Measurements from ENCODE around the gene NUCB1. TPM values are rescaled to one million over a fixed set of nuclear protein-coding genes. Genes with fewer than 3 reads are reported as not detected.
"Not testable (repeated sequence)": the region's sequence is repeated elsewhere in the genome, so short reads cannot be mapped to it uniquely, and the experiment has no call there.

NUCB1 gene
- total RNA-seq, 1 donor from 2014 or later: 248 TPM

- no peak for DNase-seq (ENCODE audit: low read depth)
- no peak for TF ChIP-seq CTCF (IDR thresholded peaks at IDR 0.05; ENCODE audit: insufficient read depth, low read length, poor library complexity, severe bottlenecking)
- Histone ChIP-seq H3K27me3 (ENCODE audit: control insufficient read depth, insufficient read depth, low read length) (no peaks in the 10 kb centered on the region), H3K4me3 (ENCODE audit: low read depth, low read length) (peak overlapping the region; percentile 43), H3K36me3 (ENCODE audit: control insufficient read depth, insufficient read depth, low read length) (peaks cover 2% of the 10 kb centered on the region)
These were observed 32.9 kb upstream of the NUCB1 start for GRCh38 chr19:48867123-48867745.

GRCh38 chr19:48867746-48868113 lies 32.4 kb upstream of the NUCB1 start:
- H3K36me3 ChIP-seq (ENCODE audit: control insufficient read depth, insufficient read depth, low read length): peaks cover 2% of the 10 kb centered on the region
- no peak for TF ChIP-seq CTCF (IDR thresholded peaks at IDR 0.05; ENCODE audit: insufficient read depth, low read length, poor library complexity, severe bottlenecking)
- DNase-seq (ENCODE audit: low read depth): no peak
- peak overlapping the region; percentile 43 for H3K4me3 ChIP-seq (ENCODE audit: low read depth, low read length)
- no peaks in the 10 kb centered on the region for H3K27me3 ChIP-seq (ENCODE audit: control insufficient read depth, insufficient read depth, low read length)

GRCh38 chr19:48868114-48868886 lies 31.8 kb upstream of the NUCB1 start, which contains the start of gene PLEKHA4:
PLEKHA4 (minus strand) TSS chr19:48868617; CDS start chr19:48867620, 997 bp downstream.
- no peak for TF ChIP-seq CTCF (IDR thresholded peaks at IDR 0.05; ENCODE audit: insufficient read depth, low read length, poor library complexity, severe bottlenecking)
- DNase-seq (ENCODE audit: low read depth): no peak
- H3K27me3 ChIP-seq (ENCODE audit: control insufficient read depth, insufficient read depth, low read length): no peaks in the 10 kb centered on the region
- peaks cover 2% of the 10 kb centered on the region for H3K36me3 ChIP-seq (ENCODE audit: control insufficient read depth, insufficient read depth, low read length)
- H3K4me3 ChIP-seq (ENCODE audit: low read depth, low read length): peak within 1 kb of the TSS; percentile 43

GRCh38 chr19:48870048-48870447 lies 30.1 kb upstream of the NUCB1 start:
- TF ChIP-seq CTCF (IDR thresholded peaks at IDR 0.05; ENCODE audit: insufficient read depth, low read length, poor library complexity, severe bottlenecking): no peak
- DNase-seq (ENCODE audit: low read depth): no peak
- peaks cover 11% of the 10 kb centered on the region for H3K36me3 ChIP-seq (ENCODE audit: control insufficient read depth, insufficient read depth, low read length)
- H3K27me3 ChIP-seq (ENCODE audit: control insufficient read depth, insufficient read depth, low read length): no peaks in the 10 kb centered on the region
- H3K4me3 ChIP-seq (ENCODE audit: low read depth, low read length): no peak overlapping the region

GRCh38 chr19:48871471-48872181 lies 28.5 kb upstream of the NUCB1 start:
- H3K36me3 ChIP-seq (ENCODE audit: control insufficient read depth, insufficient read depth, low read length): peaks cover 11% of the 10 kb centered on the region
- H3K4me3 ChIP-seq (ENCODE audit: low read depth, low read length); H3K27me3 ChIP-seq (ENCODE audit: control insufficient read depth, insufficient read depth, low read length); DNase-seq (ENCODE audit: low read depth): not testable (repeated sequence)

GRCh38 chr19:48872182-48872883 lies 27.8 kb upstream of the NUCB1 start, which contains the start of gene PPP1R15A:
PPP1R15A (plus strand) TSS chr19:48872421; CDS start chr19:48873234, 813 bp downstream.
- Histone ChIP-seq H3K36me3 (ENCODE audit: control insufficient read depth, insufficient read depth, low read length) (peaks cover 11% of the 10 kb centered on the region), H3K27me3 (ENCODE audit: control insufficient read depth, insufficient read depth, low read length) (no peaks in the 10 kb centered on the region), H3K4me3 (ENCODE audit: low read depth, low read length) (peak within 1 kb of the TSS; percentile 91)
- TF ChIP-seq CTCF (IDR thresholded peaks at IDR 0.05; ENCODE audit: insufficient read depth, low read length, poor library complexity, severe bottlenecking): no peak
- peak; percentile 81 for DNase-seq (ENCODE audit: low read depth)

All from kidney epithelial cell (primary cell).